HG03565 (cell line): Measurements from ENCODE around the gene GAK.

Source experiments
- ATAC-seq: cut with Tn5 transposase; IDR thresholded peaks from one replicate; pipeline ENCODE4 v1.9.1; 2021; ENCODE audit warnings: mild to moderate bottlenecking, moderate library complexity; ENCODE audit not compliant: unreplicated experiment

GAK gene

DNA sequence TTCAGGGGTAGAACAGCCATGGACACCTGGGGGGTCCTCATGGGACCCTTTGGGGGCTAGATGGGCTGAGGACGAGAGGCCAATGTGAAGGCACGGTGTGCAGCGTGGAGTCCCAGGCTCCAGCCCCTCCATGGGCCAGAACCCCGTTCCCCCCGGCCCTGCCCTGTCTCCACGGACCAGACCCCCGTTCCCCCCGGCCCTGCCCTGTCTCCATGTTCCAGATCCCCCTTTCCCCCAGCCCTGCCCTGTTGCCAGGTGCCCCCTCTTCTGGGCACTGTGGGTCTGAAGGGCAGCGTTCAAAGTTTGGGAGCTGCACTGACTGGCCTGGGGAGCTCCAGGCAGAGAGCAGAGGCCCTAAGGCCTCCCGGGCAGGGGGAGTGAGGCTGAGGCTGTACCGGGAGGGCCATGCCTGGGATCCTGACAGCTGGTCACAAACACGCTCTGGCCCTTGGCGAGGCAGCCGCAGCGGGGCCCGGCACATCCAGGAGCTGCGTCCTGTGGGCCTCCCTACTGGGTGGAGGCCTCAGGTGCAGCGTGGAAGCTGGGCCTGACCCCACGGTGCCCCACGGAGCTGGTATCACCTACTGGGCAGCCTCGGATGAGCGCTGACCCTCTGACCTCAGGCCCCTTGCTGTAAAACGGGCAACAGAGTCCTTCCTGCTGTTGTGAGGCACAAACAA lies 32.4 kb upstream of the GAK start:
- no peak for ATAC-seq

DNA sequence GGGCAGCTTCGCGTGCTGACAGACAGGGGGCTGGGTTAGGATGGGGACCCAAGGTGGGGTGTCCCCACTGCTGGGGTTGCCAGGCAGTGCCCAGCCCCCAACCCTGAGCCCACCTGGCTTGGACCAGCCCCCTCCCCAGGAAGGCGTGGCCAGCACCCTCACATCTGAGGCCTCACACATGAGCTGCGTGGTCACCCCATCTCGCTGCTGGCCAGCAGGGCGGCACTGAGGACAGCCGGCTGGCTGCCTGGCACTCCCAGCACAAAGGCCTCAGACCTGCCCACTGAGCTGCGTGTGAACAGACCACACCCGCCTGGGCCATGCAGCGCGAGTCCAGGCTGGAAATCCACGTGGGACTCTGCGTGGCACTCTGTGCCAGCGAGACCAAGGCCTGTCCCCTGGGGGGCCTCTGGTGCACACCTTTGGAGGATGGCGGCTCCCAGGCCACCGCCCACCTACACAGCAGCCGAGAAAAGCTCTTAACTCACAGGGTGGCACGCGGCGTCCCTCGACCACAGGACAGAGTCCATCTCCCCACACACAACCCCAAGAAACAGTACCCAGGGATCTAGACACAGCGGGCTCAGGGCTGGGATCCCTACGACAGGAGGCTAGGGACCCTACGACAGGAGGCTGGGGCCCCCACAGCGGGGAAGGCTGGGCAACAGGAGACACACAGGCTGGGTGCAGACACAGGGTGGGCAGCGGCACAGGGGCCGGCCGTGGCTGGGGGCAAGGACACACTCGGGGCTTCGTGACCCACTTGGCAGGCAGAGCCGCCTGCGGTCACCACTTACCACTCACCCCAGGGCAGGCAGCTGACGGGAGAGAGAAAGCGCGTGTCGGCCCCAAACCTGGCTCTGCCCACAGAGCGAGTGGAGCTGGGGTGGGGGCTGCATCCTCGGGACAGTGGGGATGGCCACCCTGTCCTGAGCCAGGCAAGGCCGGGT lies 31.4 kb upstream of the GAK start:
- ATAC-seq: no peak

DNA sequence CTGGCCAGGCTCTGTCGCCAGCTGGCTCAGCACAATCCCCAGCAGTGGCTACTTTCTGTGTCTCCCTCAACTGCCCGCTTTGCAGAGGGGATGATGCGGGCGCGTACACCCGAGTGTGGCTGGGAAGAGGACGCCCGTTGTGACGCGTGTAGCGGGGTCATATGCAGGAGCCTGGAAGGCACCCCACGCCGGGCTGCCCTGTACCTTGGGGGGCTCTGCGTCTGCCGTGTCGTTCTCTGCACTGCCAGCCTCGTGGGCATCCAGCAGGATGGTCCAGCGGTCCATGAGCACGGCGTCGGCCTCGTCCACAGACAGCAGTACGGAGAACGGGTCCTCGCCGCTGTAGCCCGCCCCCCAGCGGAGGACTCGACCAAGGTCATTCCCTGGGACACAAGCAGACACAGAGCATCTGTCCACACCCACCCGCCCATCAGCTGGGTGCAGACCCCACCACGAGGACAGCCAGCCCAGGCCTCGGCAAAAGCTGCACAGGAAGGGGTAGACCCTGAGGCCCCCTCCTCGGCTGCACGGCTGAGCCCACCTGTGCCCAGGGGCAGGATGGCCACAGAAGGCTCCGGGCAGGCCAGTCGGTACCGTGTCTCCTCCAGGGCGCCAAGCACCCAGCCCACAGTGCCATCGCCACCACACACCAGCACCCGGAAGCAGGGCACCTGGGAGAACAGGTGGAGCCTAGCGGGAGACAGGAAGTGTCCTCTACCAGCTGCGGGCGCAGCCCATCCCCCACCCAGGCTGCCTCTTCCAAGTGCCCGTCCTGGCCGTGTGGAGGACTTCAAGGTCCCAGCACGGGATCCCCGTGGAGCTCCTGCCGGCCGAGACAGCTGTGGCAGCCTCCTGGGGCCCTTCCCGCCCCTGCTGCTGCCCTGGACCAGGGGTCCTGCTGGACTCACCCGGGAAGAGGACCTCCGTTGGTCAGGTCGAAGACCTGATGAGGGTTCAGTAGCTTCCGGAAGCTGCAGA lies 30.4 kb upstream of the GAK start:
- ATAC-seq: no peak

DNA sequence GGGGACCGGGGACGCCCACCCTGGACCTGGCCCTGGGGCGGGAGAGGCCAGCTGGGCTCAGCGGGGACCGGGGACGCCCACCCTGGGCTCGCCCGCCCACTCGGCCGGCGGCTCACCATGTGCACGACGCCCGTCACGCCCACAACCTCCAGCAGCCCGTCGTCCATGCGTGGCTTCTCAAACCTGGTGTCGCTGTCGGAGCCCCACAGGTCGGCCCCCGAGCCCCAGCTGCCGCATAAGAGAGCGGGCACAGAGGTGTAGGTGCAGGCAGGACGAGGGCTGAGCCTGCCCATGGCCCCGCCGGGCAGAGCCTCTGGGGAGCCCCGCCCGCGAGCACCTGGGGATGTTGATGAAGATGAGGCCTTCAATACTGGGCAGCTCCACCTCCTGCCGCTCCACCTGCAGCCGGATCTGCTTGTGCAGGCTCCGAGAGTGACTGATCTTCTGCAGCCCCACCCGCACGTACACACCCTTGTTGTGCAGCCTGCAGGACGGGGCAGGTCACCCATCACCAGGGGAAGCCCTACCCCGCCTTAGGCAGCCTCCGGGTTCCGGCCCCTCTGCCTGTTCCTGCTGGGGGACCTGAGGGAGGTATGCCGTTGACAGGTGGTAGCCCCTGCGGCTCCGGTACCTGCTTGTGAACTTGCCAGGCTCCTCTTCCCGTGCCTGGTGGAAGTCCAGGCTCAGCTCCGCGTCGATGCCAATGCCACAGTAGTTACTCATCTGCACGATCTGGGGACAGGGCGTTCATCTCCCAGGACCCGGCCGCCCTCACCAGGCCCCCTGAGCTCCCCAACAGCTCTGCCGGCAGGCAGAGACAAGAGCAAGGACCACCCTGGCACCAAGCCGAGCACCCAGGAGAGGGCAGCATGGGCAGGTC lies 29.5 kb upstream of the GAK start:
- no peak for ATAC-seq

DNA sequence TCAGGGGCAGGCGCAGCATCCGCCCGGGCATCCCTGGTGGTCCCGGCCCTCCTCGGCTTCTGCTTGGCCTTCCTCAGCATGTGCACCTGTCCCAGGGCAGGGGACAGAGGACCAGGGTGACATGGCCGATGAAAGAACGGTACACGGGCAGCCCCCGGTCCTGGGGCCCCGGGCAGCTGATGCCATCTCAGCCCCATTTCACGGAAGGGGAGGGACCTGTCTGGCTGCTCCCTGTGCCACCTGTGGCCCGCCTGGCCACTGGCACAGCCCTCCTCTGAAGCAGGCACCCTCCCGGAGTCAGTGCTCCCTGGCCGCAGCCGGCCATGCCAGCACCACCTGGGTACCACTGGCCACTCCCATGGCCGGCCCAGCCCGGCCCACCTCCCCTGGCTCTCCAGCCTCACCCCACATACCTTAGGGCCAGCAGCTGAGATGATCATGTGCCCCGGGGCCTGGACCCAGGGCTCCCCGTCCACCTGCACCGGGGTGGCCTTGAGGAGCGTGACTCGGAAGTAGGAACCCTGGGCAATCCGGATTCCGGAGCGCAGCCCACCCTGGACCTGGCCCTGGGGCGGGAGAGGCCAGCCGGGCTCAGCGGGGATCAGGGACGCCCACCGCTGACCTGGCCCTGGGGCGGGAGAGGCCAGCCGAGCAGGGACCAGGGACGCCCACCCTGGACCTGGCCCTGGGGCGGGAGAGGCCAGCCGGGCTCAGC lies 28.7 kb upstream of the GAK start:
- ATAC-seq: no peak

DNA sequence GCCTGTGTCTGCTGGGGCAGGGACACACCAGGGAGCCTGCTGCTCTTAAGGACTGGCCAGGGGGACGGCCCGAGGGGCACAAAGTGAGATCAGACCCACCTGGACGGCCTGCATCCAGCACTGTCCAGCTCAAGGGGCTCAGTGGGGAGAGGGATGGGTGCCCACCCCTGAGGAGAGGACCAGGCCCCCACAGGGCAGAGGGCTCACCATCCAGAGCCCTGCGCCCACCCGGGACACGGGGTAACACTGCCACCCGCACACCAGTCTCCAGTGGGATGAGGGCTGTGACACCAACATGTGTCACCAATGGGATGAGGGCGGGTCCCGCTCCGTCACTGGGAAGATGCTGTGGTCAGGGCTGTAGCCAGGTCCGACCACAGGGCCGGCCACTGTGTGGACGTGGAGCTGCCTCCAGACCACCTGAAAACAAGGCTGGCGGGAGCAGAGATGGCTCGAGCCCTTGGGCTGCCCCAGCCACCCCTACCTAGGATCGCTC lies 28.1 kb upstream of the GAK start:
- ATAC-seq: no peak

DNA sequence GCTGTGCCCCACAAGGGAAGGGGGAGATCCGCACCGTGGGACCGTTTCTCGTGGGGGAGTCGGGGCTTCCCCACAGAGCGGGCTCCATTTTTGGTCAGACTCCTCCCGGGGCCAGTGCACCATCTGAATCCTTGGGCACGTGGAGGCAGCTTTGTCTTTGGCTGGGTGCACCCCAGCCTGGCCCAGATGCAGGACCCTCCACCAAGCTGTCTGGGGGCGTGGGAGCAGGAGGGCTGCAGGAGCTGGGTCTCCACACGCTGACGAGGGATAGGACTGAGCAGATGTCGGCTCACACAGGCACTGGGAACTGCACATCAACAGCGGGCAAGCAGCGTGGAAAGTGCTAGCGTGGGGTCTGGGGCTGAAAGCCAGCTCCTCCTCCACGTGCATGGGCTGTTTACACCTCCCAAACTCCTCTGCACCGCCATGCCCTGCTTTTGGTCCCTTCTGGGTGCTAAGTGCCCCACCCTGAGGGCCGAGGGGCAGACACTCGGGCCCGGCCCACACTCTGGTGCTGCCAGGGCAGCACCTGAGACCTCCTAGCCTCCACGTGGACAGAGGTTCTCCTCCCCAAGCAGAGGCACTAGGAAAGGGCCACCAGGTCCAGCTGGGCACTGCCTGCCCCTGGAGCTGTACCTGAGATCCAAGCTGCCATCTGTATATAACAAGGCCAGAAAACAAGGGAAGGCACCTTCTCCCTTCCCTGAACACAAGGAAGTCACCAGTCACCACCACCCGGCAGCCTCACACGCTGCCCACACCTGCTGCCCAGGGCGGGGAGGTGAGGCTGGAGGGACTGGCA lies 27.4 kb upstream of the GAK start:
- ATAC-seq: no peak

DNA sequence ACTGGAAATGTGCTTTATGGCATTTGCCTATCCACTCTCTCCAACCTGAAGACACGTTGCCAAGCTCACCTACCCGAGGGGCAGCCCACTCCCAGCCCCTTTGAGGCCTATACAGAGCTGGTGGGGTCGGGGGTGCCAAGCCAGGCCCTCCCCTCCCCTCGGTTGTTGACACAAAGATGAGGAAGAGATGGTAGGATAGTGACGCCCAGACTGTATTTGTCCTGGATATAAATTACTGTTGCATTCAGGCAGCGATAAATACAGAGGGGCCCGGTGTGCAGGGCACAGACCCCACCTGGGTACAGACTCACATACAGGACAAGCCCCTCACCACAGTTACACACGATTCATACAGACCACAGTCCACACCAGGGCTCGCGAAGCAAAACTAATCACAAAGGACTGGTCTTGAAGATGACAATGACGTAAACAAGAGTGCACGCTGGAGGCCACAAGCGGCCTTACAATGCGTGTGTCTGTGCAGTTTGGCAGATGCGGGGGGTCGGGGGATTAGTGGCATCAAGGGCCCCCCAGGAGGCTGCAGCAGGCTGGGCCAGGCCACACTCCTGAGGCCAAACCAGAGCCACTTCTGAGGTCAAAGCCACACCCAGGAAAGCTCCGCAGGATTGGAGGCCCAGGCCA lies 26.7 kb upstream of the GAK start:
- no peak for ATAC-seq

DNA sequence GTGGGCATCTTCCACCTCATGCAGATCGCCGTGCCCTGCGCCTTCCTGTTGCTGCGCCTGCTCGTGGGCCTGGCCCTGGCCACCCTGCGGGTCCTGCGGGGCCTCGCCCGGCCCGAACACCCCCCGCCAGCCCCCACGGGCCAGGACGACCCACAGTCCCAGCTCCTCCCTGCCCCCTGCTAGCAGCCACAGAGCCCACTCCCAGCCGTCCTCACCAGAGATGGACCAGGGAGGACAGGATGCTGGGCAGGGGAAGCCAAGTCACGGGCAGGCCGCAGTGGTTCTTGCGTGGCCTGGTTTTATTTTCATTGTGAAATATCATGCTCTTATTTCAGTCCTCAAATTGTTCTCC lies 26.2 kb upstream of the GAK start:
- no peak for ATAC-seq

DNA sequence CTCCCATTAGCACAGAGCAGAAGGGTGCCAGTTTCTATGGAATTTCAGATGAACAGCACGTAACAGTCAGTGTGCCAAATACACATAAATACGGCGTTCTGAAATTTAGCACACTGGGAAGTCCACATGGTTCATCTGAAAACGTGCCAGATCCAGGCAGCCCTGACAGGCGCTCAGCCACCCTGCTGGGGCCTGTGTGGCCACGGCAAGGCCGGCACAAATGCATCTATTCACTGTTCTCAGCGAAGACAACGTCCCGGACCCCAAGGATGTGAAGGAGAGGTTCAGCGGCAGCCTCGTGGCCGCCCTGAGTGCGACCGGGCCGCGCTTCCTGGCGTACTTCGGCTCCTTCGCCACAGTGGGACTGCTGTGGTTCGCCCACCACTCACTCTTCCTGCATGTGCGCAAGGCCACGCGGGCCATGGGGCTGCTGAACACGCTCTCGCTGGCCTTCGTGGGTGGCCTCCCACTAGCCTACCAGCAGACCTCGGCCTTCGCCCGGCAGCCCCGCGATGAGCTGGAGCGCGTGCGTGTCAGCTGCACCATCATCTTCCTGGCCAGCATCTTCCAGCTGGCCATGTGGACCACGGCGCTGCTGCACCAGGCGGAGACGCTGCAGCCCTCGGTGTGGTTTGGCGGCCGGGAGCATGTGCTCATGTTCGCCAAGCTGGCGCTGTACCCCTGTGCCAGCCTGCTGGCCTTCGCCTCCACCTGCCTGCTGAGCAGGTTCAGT lies 25.6 kb upstream of the GAK start:
- ATAC-seq: no peak

DNA sequence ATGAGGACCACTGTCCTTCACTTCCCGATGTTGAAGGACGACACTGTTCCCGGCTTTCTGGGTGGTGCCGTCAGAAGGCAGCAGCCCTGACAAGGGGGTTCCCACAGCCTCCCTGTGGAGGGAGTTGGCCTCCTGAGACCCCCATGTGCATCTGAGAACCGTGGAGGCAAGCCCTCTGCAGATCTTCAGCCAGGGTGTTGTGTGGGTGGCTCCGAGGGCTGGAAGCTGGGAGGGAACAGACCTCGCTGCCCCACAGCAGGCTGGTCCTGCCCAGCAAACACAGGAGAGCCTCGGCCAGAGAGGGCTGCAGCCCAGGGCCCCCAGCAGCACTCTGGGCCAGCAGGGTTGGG lies 25.1 kb upstream of the GAK start:
- ATAC-seq: no peak

DNA sequence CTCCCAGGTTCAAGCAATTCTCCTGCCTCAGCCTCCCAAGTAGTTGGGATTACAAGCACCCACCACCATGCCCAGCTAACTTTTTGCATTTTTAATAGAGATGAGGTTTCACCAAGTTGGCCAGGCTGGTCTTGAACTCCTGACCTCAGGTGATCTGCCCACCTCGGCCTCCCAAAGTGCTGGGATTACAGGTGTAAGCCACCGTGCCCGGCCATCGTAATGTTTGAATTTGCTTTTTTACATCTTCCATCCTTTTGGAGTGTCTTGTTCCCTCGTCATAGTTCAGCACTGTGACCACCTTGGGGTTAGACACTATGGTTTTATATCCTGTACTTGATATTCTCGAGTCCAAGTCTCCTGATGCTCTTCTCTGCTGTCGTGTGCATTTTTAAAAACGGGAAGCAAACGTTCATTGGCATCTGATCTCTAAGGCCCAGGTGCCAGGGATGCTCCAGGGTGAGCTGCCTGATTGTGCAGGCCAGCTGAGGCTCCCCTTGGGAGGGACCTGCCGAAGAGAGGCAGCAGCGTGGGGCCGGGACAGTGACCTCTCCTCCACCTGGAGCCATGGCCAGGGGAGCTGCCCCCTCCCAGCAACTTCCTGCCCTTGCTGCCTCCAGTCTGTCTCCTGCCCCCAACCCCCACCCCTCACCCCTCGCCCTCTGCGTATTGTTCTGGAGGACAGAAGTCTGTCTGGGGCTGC lies 24.6 kb upstream of the GAK start:
- no peak for ATAC-seq

DNA sequence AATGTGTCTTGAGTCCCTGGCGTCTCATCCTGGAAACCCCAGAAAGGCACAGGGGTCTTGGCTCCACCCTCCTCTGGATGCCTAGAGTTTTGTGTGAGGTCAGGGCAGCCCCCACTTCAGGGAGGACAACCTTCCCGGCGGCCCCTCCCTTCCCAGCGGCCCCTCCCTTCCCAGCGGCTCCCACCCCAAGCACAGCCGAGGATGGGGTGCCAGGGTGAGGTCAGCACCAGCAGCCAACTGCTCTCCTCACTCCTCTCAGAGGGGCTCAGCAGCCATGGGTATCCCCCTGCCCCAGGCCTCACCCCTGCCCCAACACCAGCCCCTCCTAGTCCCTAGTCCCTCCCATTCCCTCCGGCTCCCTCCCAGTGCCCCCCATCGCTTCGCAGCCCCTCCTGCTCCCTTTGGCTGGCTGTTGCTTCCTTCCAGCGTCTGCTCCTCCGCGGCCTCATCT lies 23.8 kb upstream of the GAK start:
- ATAC-seq: no peak

DNA sequence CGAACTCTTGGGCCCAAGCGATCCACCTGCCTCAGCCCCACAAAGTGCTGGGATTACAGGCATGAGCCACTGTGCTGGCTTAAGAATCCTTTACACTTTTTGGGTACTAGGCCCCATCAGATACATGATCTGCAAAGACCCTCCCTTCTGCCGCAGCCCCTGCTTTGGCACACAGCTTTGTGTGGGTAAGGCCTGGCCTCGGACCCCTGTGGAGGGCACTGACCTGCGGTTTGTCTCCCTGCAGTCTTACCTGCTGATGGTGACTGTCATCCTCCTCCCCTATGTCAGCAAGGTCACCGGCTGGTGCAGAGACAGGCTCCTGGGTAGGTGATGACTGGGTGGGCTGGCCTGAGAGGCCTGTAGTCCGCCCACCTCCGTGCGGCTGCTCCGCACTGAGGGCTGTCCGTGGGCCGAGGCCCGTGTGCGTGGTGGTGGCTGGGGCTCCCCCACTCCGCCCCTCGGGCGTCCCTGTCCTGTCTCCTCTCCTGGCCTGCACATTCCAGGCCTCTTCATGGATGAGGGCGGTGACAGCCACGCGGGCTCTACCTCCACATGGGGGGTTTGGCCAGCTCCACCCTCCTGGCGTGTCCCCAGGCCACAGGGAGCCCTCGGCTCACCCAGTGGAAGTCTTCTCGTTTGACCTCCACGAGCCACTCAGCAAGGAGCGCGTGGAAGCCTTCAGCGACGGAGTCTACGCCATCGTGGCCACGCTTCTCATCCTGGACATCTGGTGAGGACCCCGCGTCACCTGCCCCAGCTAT lies 23.2 kb upstream of the GAK start:
- ATAC-seq: no peak

DNA sequence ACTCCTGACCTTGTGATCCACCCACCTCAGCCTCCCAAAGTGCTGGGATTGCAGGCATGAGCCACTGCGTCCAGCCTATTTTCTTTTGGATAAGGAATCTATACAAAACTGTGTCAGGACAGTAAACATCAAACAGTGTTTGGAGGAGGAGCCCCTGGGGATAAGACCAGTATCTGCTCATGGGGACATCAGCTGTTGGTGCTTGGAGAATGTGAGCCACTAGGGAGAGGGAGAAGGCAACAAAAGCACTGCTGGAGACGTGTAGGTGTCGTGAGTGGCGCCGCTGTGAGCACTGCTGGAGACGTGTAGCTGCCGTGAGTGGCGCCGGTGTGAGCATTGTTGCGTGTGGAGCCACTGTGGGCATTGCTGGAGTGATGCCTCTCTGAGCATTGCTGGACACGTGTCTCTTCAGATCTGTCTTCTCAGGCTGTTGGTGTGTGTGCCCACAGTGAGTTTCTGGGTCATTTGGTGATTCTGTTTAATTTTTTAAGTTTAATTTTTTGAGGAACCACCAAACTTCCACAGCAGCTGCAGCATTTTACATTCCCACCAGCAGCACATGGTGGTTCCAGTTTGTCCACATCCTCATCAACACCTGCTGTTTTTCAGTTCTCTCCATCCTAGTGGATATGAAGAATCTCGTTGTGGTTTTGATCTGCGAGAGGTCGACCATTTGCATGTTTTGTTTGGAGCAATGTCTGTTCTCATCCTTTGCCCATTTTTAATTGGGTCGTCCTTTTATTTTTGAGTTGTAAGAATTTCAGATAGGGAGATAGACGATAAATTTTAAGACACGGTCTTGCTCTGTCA lies 22.3 kb upstream of the GAK start:
- no peak for ATAC-seq
